CD14-positive monocyte (primary cell): Measurements from ENCODE around the gene TPRG1. TPM values are rescaled to one million over a fixed set of nuclear protein-coding genes. Genes with fewer than 3 reads are reported as not detected.

ENCODE experiments used
- DNase-seq, 3 donors: peaks; one replicate each; pipeline ENCODE4 v3.0.0-alpha.2; 2011 to 2022
- H2AFZ ChIP-seq: 2 replicates; pipeline ENCODE4 v1.6.0; 2012; ENCODE audit warnings: mild to moderate bottlenecking, low read depth, low read length, inconsistent platforms; ENCODE audit not compliant: insufficient read depth, poor library complexity, severe bottlenecking
- H3K27ac ChIP-seq, 2 donors: 1 replicate in 1 of 2; 2 replicates in 1 of 2; pipeline ENCODE4 v1.5.1; 2012 to 2013; ENCODE audit warnings: low read length in 2 of 2, control low read depth in 1 of 2, inconsistent platforms in 1 of 2, low read depth in 1 of 2, mild to moderate bottlenecking in 1 of 2
- H3K27me3 ChIP-seq, 2 donors: one replicate each; pipeline versions ENCODE4 v1.6.0 to v1.6.1; 2011 to 2013; ENCODE audit warnings: low read length in 2 of 2; ENCODE audit not compliant: control insufficient read depth in 2 of 2, insufficient read depth in 2 of 2
- H3K36me3 ChIP-seq, 2 donors: replicated peaks in 1 of 2; 1 replicate in 1 of 2; 2 replicates in 1 of 2; pipeline versions ENCODE4 v1.5.1 to v1.6.1; 2012 to 2013; ENCODE audit warnings: low read length in 2 of 2, control low read depth in 1 of 2, inconsistent platforms in 1 of 2, mild to moderate bottlenecking in 1 of 2; ENCODE audit not compliant: insufficient read depth in 2 of 2, control insufficient read depth in 1 of 2
- H3K4me1 ChIP-seq, 2 donors: 1 replicate in 1 of 2; 2 replicates in 1 of 2; pipeline versions ENCODE4 v1.5.1 to v1.6.1; 2012 to 2013; ENCODE audit warnings: low read length in 2 of 2, control low read depth in 1 of 2, inconsistent platforms in 1 of 2, mild to moderate bottlenecking in 1 of 2, moderate library complexity in 1 of 2; ENCODE audit not compliant: insufficient read depth in 2 of 2, control insufficient read depth in 1 of 2
- H3K4me2 ChIP-seq: replicated peaks from 2 replicates; pipeline ENCODE3; 2012; ENCODE audit warnings: low read length, moderate library complexity, mild to moderate bottlenecking; ENCODE audit not compliant: poor library complexity, severe bottlenecking; ENCODE audit errors: extremely low read depth
- H3K4me3 ChIP-seq, 3 experiments: fragments of 200-600 bp in 1 of 3; sonication (generic) in 1 of 3; replicated peaks in 1 of 3; 1 replicate in 2 of 3; 2 replicates in 1 of 3; pipeline ENCODE4 v1.5.1; 2011 to 2013; ENCODE audit warnings: low read length in 3 of 3, mild to moderate bottlenecking in 3 of 3, control low read depth in 2 of 3, low read depth in 2 of 3, inconsistent platforms in 1 of 3, moderate library complexity in 1 of 3
- H3K79me2 ChIP-seq: 2 replicates; pipeline ENCODE4 v1.6.0; 2012; ENCODE audit warnings: mild to moderate bottlenecking, control low read depth, inconsistent platforms, low read length, moderate library complexity; ENCODE audit not compliant: insufficient read depth
- H3K9ac ChIP-seq: 2 replicates; pipeline ENCODE4 v1.6.0; 2017; ENCODE audit warnings: low read length, mild to moderate bottlenecking; ENCODE audit not compliant: insufficient read depth, poor library complexity, severe bottlenecking
- H3K9me3 ChIP-seq, 2 donors: replicated peaks in 1 of 2; 1 replicate in 1 of 2; 2 replicates in 1 of 2; pipeline versions ENCODE4 v1.5.1 to v1.6.1; 2012 to 2013; ENCODE audit warnings: low read length in 2 of 2, control low read depth in 1 of 2; ENCODE audit not compliant: control insufficient read depth in 1 of 2, insufficient read depth in 1 of 2
- H4K20me1 ChIP-seq: 2 replicates; pipeline ENCODE4 v1.6.0; 2012; ENCODE audit warnings: mild to moderate bottlenecking, low read length, control low read depth, moderate library complexity; ENCODE audit not compliant: insufficient read depth
- H3K27ac Mint-ChIP-seq, 7 donors: one replicate each; pipeline ENCODE4 v1.8.0; 2020; ENCODE audit warnings: mild to moderate bottlenecking in 7 of 7, mixed read lengths in 7 of 7, moderate library complexity in 6 of 7, inconsistent platforms in 2 of 7
- H3K27me3 Mint-ChIP-seq, 3 donors: one replicate each; pipeline ENCODE4 v1.8.0; 2021 to 2022; ENCODE audit warnings: low read depth in 3 of 3, mild to moderate bottlenecking in 3 of 3, mixed read lengths in 3 of 3, moderate library complexity in 3 of 3, inconsistent platforms in 1 of 3
- H3K36me3 Mint-ChIP-seq, 2 donors: one replicate each; pipeline ENCODE4 v1.8.0; 2020; ENCODE audit warnings: mixed read lengths in 2 of 2, inconsistent platforms in 1 of 2, mild to moderate bottlenecking in 1 of 2
- H3K4me1 Mint-ChIP-seq: one replicate; pipeline ENCODE4 v1.8.0; 2020; ENCODE audit warnings: mild to moderate bottlenecking, mixed read lengths
- H3K4me3 Mint-ChIP-seq, 2 donors: one replicate each; pipeline ENCODE4 v1.8.0; 2020; ENCODE audit warnings: mild to moderate bottlenecking in 2 of 2, mixed read lengths in 2 of 2, moderate library complexity in 1 of 2
- H3K9me3 Mint-ChIP-seq, 7 donors: one replicate each; pipeline ENCODE4 v1.8.0; 2020 to 2022; ENCODE audit warnings: mixed read lengths in 7 of 7, mild to moderate bottlenecking in 6 of 7, moderate library complexity in 6 of 7, inconsistent platforms in 2 of 7
- WGBS: methylation state at CpG from one replicate; pipeline ENCODE4 v1.1.5; 2013; ENCODE audit warnings: missing lambda C conversion rate; ENCODE audit not compliant: insufficient coverage; 5-methylcytosine and 5-hydroxymethylcytosine counted together
- intact Hi-C, 2 donors: fragments of 100-400 bp; cut with micrococcal nuclease; formaldehyde crosslinking; loops; one replicate each; pipeline versions ENCODE4 v1.15.0 to v1.15.1; 2023
- polyA plus RNA-seq, 3 donors: library from polyadenylated mRNA; depleted of rRNA in 1 of 3; unstranded in 2 of 3; stranded (reverse) in 1 of 3; fragments of 300-500 nt in 2 of 3; fragments of >200 nt in 1 of 3; fragmentation: Illumina TruSeq in 2 of 3; gene quantifications; 1 replicate in 2 of 3; 2 replicates in 1 of 3; pipeline ENCODE4 v1.2.3, GENCODE V29; 2012 to 2021
- TF ChIP-seq, protein P1 (sequence below): fragments of 200-600 bp; IDR thresholded peaks from one replicate; pipeline ENCODE4 v1.8.0; 2022; ENCODE audit warnings: antibody characterized with exemption, mild to moderate bottlenecking

Gene TPRG1
- polyA plus RNA-seq, 3 donors, result 0.14 to 1.7 (median 0.55) TPM

DNA sequence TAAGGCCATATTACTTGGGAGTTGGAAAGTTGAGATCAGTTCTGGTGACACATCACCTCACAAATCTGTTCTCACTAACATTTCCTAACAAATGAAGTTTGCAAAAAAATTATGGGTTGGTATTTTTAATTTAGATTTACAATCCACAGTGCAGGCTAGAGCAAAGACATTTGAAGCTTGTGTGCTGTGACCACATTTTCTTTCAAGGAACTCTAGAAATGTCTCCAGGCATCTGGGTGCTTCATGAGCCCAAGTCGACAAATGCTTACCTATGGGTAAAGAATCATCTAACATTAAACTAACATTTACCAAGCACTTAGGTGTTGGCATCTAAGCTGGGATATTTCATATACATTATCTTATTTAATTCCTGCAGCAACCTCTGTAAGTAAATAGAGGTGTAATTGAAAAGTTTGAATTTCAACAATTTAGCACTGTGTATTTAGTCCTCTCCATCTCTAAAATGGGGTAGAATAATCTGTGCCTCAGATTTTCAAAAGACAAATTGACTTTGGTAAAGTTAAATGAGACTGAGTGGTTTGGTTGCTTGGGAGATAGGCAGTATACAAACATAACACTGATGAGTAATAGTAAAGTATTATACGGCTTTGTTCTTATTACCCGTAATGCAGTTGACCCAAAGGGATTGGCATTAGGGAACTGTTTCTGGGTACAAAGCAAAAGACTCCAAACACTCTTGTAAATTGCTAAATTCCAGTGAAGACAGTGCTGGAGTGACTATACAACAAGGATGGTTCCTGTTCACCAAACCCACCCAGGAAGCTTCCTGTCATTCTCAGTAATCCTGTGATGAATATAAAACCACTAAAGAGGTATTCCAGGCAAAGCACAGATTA, 162.5 kb downstream of the TPRG1 start:
- H2AFZ ChIP-seq, result no peak overlapping the region
- H3K27me3 ChIP-seq, result no peaks in the 10 kb centered on the region
- no peak overlapping the region for H3K4me2 ChIP-seq
- Mint-ChIP-seq H3K27ac (no peak overlapping the region), H3K9me3 (peaks cover 0 to 2% (median 0%) of the 10 kb centered on the region in 7 donors), H3K4me1 (no peaks in the 10 kb centered on the region), H3K36me3 (no peaks in the 10 kb centered on the region), H3K4me3 (no peak overlapping the region), H3K27me3 (peaks cover 0 to 2% (median 0%) of the 10 kb centered on the region in 3 donors)
- H3K9me3 ChIP-seq, result no peaks in the 10 kb centered on the region
- H3K4me1 ChIP-seq, result no peaks in the 10 kb centered on the region
- no peak overlapping the region for H3K9ac ChIP-seq
- TF ChIP-seq, protein P1, sequence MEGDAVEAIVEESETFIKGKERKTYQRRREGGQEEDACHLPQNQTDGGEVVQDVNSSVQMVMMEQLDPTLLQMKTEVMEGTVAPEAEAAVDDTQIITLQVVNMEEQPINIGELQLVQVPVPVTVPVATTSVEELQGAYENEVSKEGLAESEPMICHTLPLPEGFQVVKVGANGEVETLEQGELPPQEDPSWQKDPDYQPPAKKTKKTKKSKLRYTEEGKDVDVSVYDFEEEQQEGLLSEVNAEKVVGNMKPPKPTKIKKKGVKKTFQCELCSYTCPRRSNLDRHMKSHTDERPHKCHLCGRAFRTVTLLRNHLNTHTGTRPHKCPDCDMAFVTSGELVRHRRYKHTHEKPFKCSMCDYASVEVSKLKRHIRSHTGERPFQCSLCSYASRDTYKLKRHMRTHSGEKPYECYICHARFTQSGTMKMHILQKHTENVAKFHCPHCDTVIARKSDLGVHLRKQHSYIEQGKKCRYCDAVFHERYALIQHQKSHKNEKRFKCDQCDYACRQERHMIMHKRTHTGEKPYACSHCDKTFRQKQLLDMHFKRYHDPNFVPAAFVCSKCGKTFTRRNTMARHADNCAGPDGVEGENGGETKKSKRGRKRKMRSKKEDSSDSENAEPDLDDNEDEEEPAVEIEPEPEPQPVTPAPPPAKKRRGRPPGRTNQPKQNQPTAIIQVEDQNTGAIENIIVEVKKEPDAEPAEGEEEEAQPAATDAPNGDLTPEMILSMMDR, result no peak
- intact Hi-C loops, result no loop called here
- no peak overlapping the region for H3K4me3 ChIP-seq
- no peak overlapping the region for H3K27ac ChIP-seq
- H3K79me2 ChIP-seq, result no peaks in the 10 kb centered on the region
- no peak for DNase-seq
- H3K36me3 ChIP-seq, result no peaks in the 10 kb centered on the region
- no peaks in the 10 kb centered on the region for H4K20me1 ChIP-seq
- WGBS, result no CpG with 5 or more reads among the region's 3 CpGs

DNA sequence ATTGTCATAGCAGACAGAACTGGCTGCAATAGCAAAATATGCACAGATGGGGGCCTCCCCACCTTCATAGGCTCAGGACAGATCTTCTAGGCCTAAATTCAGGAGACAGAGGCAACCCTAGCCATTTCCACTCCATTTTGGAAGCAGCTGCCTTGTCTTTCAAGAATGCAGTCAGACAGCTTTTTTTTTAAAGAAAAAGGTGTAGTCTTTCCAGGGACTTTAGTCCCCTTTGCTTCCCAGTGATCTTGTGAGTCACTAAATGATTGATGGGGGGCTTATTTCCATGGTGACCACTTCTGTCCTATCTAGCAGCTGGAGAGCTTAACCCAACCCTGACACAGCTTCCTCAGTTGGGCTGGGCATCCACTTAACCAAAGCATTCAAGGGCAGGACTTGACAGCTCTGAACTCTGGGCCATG, 165.9 kb downstream of the TPRG1 start:
- Histone ChIP-seq H3K9me3 (no peaks in the 10 kb centered on the region), H3K4me3 (no peak overlapping the region), H3K79me2 (no peaks in the 10 kb centered on the region), H3K4me1 (no peaks in the 10 kb centered on the region), H3K4me2 (no peak overlapping the region), H3K9ac (no peak overlapping the region), H3K27ac (no peak overlapping the region), H2AFZ (no peak overlapping the region), H3K36me3 (no peaks in the 10 kb centered on the region), H3K27me3 (no peaks in the 10 kb centered on the region), H4K20me1 (no peaks in the 10 kb centered on the region)
- intact Hi-C loops, result no loop called here
- H3K4me1 Mint-ChIP-seq, result no peaks in the 10 kb centered on the region
- H3K36me3 Mint-ChIP-seq, result no peaks in the 10 kb centered on the region
- DNase-seq, result no peak
- no peak overlapping the region for H3K27ac Mint-ChIP-seq
- H3K27me3 Mint-ChIP-seq, result peaks cover 0 to 2% (median 0%) of the 10 kb centered on the region in 3 donors
- peaks cover 0 to 3% (median 0%) of the 10 kb centered on the region in 7 donors for H3K9me3 Mint-ChIP-seq
- TF ChIP-seq, protein P1, result no peak
- H3K4me3 Mint-ChIP-seq, result no peak overlapping the region
